Retinal pigment epithelial cell (primary cell): Measurements from ENCODE around the gene OR1E2.

Experiments
- DNase-seq: peaks from one replicate; pipeline ENCODE4 v3.0.0-alpha.2; 2010; ENCODE audit warnings: low read depth
- H3K4me3 ChIP-seq: 2 replicates; pipeline ENCODE4 v1.5.1; 2011; ENCODE audit warnings: mild to moderate bottlenecking, low read length, control low read depth, moderate library complexity
- CTCF ChIP-seq: conservative IDR thresholded peaks from 2 replicates; pipeline ENCODE4 v1.5.1; 2011; ENCODE audit warnings: low read depth, low read length, control low read depth, inconsistent platforms

The OR1E2 gene

GRCh38 chr17:3433741-3434140 lies at the start of gene OR1E2:
Gene OR1E2 (minus strand): TSS chr17:3433841. CDS start chr17:3433841, 0 bp downstream.
- no peak for DNase-seq
- no peak for TF ChIP-seq CTCF
- no peak within 1 kb of the TSS for H3K4me3 ChIP-seq

GRCh38 chr17:3482852-3483251 lies 49.2 kb upstream of the OR1E2 start:
- no peak for TF ChIP-seq CTCF
- no peak overlapping the region for H3K4me3 ChIP-seq
- no peak for DNase-seq

- no peak overlapping the region for H3K4me3 ChIP-seq
- no peak for TF ChIP-seq CTCF
- no peak for DNase-seq
Measured at GRCh38 chr17:3479988-3480387, 46.3 kb upstream of the OR1E2 start.

GRCh38 chr17:3475812-3476610 lies 42.4 kb upstream of the OR1E2 start, which contains the start of gene ASPA:
Gene ASPA (plus strand): TSS chr17:3475997. CDS start chr17:3476160, 163 bp downstream.
- no peak for DNase-seq
- TF ChIP-seq CTCF = no peak
- H3K4me3 ChIP-seq = no peak within 1 kb of the TSS

- DNase-seq = no peak
- no peak overlapping the region for H3K4me3 ChIP-seq
- no peak for TF ChIP-seq CTCF
Measured at GRCh38 chr17:3475251-3475685, 41.6 kb upstream of the OR1E2 start.

- no peak for TF ChIP-seq CTCF
- DNase-seq = no peak
- H3K4me3 ChIP-seq = no peak overlapping the region
Measured at GRCh38 chr17:3474212-3474611, 40.6 kb upstream of the OR1E2 start.

GRCh38 chr17:3472137-3472536 lies 38.5 kb upstream of the OR1E2 start:
- DNase-seq = no peak
- TF ChIP-seq CTCF = no peak
- H3K4me3 ChIP-seq = no peak overlapping the region
